DMS153 (cell line): Measurements from ENCODE around the gene RNU7-1.
A peak's percentile ranks its signal among the peaks of the same experiment; 100 is the strongest.

Experiments
- DNase-seq: peaks from one replicate; lab custom pipeline; 2025; lab: John Stamatoyannopoulos, UW

Gene RNU7-1

DNA sequence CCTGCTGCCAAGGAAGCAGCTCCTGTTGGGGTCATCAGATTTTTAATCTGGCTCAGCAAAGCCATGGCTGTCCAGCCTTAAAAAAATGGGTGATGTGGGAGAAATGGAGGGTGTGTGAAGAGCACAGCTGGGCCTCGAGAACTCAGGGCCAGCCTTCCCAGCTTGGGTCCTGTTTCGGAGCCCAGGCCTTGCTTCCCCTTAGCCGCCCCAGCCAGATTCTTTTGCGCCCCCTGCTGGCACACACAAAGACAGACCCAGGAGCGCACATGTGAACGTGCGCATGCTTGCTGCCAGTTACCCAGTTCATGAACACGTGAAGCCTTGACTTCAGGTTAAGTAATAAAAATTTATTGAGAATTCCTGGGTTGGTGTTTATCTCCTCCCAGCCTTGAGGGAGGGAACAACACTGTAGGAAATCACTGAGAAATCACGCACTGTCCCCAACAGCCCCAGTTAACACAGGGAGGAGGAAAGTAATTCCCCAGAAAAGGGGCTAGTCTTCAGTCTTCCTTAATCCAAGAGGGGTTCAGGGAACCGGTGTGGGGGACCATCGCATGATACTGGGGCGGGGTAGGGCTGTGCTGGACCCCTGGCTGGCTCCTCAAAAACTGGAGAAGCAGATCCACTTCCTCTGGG is 21.5 kb downstream of the RNU7-1 start:
- DNase-seq: peak; percentile 71

DNA sequence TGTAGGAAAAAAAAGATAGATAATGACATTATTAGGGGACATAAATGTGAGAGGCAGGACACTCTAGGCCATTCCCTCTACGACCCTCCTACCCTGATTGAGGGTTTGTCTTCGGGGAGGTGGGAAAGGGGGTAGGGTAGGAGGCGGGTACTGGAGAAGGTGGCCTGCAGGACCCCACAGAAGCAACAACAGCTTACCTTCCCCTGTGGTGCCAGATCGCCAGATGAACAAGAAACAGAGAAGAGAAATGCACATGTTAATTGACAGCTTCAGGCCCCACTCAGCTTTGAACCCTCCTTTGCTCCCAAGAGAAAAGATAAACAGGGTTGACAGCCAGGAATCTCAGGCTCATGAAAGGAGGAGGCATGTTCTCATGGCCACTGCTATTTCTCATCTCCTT is 22.1 kb downstream of the RNU7-1 start:
- DNase-seq: no peak

DNA sequence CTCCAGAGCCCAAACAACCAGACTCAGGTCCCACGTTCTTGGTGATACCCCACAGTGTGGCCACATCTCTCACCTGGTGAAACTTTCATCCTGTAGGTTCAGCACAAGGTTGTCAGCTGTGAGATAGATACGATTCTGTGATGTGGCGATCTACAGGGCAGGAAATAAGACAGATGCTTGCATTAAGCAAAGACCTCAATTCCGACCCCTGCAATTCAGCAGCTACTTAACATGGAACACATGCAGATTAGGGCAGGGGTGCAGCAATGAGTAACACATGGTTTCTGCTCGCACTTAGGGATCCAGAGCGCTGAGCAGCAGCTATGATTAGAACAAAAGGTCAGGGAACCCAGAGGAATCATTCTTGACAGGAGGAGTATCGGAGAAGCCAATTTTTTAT is 22.7 kb downstream of the RNU7-1 start:
- no peak for DNase-seq

DNA sequence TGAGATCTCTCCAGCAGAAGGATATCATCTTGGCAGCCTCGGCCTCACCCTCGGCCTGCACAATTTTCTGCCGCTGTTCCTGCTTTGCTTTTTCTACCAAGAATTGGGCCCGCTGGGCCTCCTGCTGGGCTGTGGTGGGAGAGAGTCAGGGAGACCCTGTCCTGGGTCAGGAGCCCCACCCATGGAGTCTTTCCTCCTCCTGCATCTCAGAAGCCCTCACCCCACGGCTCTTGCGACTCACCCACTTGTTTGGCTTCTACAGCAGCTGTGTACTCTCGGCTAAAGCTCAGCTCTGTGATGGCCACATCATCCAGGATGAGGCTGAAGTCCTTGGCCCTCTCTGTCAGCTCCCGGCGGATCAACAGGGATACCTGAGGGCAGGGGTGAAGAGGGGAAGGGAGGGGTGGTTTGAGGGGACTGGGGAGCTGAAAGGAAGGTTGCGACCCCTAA is 24.1 kb downstream of the RNU7-1 start:
- no peak for DNase-seq

DNA sequence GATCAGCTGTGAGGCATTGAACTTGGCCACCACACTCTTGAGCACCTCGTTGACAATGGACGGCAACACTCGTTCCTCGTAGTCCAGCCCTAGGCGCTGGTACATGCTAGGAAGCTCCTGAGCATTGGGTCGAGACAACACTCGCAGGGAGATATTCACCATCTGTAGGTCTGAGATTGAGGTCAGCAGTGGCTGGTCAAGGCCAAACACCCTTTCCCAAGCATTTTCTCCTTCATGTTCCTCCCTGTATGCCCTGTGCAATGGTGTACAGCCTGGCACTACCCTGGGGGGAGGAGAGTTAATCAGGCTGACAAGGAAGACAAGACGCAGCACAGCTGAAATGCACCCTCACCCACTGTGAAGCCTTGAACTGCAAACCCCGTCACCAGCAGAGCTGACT is 24.8 kb downstream of the RNU7-1 start:
- DNase-seq: no peak

DNA sequence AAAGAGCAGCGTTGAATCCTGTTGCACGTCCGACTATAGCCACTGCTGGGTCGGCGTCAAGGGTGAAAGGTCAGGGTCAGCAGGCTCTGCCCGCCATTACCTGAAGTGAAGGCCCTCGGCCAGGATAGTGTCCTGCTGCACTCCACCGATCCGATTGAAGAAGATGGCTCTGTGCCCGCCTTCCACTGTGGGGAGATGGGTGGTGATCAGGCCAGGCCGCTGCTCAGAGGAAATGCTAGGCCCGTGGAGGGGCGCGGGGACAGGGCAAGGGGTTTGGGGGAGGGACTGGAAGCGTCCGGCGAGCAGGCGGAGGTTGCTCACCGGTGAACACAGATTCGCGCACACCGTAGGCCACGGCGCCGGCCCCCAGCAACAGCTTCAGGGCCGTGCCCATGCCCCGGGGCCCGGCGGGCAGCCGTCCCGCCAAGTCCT is 26.5 kb downstream of the RNU7-1 start:
- DNase-seq: no peak

DNA sequence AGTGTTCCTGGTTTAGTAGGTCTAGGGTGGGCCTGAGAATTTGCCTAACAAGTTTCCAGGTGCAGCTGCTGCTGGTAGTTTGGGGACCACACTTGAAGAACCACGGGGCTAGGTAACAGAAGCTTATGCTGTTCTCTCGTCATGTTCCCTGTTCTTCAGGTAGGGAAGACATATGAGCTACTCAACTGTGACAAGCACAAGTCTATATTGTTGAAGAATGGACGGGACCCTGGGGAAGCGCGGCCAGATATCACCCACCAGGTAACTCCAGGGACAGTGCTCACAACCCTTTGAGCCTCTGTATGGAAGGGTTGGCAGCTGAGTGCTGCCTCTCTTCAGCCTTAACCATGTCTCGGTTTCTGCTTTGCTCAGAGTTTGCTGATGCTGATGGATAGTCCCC is 30.6 kb downstream of the RNU7-1 start:
- DNase-seq: no peak

DNA sequence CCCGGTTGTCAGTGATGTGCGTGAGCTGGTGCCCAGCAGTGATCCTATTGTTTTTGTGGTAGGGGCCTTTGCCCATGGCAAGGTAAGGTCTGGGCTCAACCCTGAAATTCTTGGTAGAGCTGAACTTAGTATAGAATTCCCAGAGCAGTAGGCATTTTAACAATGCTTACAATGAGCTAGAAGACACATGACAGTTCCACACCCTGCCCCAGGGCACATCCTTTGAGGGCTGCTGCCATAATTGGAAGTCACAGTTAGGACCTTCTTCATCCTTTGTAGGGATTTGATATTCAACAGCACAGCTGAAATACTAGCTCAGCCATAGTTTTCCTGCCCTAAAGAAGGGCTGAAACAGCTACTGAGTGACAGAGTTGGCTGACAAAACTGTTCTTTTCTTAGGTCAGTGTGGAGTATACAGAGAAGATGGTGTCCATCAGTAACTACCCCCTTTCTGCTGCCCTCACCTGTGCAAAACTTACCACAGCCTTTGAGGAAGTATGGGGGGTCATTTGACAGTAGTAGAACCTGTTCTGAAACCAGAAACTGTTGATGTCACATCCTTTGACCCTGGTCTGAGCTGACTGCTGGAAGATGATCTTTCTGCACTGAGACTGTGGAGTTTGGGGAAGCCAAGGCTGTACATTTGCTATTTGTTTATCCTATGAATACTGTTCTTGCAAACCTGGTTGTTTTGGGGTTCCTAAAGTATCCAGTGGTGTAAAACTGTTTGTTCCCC is 31.8 kb downstream of the RNU7-1 start:
- no peak for DNase-seq

DNA sequence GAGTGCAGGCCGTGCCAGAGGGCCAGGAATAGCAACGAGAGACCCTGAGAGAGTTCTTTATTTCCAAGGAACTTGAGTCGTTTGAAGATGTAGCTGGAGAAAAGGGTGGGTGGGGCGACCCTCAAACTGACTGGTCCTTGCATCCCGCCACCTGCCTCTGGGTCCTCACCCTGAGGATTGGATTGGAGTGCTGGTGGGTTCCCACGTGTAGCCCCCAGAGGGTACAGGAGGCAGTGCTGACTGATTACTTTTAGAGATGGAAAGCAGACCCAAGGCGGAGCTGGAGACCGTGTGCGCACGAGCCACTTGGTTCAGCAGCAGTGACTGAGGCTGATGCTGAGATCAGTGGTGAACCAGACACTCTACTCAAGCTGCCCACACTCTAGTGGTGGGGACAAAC is 34.0 kb downstream of the RNU7-1 start:
- no peak for DNase-seq

DNA sequence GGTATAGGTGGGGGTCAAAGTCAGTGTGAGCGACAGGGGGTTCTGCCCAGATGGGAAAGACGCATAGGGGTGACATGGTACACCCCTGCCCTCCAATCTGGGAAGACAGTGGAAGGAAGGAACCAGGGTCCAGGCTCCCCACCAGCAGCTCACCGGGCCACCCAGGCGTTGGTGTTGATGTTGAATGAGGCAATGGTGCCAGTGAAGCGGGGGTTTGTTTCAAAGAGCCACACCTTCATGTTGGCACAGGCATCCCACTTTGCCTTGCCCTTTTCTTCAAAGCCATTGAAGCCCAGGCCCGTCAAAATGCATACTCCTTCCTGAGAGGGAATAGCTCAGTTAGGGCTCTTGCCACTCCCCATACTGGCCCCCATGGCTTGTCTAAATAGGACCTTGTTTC is 34.6 kb downstream of the RNU7-1 start:
- no peak for DNase-seq

DNA sequence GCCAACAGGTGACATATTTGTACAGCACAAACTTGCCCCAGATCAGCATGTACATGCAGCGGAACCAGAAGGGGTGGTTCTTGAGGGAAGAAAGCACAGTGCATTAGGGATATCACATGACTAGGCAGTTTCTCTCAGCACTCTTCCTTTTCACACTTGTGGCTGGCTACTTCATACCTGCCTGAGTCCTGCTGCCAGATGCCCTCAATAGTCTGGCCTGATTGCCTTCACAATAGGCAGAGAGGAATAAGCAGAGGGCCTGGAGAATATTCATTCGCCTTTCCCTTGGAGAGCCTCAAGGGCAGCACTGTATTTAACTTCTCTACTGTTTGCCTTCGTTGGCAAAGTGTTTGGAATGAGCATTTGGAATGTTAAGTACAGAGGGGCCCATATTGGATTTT is 35.0 kb downstream of the RNU7-1 start:
- DNase-seq: no peak

DNA sequence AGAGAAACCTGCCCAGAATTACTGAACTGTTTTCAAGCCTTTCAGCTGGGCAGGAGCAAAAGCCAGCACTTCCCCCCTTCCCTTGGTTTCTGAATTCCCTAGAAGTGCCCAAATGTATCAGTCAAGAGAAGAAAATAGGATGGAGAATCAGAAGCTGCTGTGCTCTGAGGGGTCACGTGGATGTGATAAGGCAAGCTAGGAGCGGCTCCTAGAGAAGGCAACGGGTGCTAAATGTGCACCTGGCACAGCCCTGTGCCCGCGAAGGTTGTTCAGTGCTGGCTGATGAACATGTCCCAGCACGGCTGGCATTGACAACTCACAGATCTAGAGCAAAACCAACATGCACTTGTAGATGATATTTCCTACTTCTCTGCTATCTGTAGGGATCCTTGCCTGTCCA is 35.4 kb downstream of the RNU7-1 start:
- DNase-seq: no peak

DNA sequence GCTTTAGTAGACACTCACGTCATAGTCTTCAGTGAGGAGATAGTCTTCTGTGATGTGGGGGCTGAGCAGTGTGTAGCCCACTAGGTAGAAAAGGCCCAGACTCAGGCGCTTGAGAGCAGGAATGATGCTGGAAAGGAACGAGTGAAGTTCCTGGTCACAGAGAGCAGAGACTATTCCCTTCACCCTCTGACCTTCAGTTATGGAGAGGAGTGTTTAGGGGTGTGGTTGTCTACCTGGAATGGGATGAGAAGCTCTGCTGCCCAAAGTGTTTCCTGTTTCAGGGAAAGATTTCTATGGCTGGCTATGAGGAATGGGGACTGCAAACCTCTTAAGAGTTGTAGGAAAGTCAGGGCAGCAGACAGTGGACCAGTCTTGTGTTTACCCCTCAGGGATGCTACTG is 35.8 kb downstream of the RNU7-1 start:
- no peak for DNase-seq

DNA sequence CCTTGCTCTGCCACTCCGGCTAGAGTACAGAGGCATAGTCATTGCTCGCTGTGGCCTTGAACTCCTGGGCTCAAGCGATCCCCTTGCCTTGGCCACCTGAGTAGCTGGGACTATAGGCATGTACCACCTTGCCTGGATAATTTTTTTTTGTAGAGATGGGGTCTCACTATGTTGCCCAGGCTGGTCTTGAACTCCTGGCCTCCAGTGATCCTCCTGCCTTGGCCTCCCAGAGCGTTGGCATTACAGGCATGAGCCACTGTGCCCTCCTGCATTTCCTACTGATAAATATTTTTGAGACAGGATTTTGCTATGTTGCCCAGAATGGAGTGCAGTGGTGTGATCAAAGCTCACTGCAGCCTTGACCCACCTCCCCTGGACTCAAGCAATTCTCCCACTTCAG is 36.5 kb downstream of the RNU7-1 start:
- DNase-seq: no peak

DNA sequence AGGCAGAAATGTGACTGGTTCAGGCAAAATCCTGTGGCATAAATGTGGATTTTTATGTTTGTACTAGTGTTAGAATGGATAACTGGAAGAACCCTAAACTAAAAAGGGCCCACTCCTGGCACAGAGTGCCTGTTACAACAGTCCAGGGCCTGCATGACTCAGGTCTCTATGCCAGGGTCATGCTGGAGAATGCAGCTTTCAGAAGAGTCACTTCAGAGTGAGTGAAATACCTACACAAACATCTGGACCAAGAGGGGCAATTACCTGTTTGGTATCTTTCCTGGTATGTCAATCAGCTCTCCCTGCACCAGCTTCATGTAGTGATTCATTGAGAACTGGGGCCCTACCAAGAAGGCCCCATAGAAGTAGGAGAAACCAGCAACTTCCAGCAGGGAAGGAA is 37.1 kb downstream of the RNU7-1 start:
- no peak for DNase-seq

DNA sequence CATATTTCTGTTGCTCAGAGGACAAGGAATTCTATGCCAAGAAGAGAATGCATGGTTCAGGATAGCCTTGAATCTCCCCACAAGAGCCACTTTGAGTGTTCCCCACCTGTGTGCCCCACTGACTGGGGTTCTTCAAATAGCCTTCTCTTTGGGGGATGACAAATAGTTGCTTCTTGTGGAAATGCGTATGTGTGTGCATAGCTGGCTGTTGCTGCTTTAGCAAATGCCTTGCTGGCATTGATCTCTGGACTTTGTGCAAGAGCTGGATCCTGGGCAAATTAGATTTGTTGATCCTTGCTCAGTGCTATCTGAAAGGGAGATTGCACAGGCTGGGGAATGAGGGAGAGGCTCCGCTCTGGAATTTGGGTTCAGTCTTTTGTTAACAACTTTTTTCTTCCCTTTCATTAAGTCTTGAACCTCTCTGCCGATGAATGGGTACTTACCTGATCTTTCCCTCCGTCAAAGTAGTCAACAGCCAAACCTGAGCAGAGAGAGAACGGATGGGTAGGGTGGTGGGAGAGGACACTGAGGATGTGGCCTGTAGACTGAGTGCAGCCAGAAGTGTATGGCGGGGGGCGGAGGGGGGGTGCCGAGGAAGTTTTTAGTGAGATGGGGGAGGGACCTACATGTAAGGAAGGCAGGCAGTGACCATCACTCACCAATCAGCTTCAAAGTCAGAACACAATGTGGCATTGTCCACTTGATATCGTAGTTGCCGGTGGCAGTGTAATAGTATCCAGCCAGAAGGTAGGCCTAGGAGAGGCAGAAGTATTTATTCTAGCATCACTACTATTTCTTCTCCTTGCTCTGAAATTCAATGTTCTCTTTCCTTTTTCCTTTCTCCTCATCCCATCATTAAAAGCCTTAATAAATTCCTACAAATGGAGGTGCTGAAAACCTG is 37.8 kb downstream of the RNU7-1 start:
- DNase-seq: no peak

DNA sequence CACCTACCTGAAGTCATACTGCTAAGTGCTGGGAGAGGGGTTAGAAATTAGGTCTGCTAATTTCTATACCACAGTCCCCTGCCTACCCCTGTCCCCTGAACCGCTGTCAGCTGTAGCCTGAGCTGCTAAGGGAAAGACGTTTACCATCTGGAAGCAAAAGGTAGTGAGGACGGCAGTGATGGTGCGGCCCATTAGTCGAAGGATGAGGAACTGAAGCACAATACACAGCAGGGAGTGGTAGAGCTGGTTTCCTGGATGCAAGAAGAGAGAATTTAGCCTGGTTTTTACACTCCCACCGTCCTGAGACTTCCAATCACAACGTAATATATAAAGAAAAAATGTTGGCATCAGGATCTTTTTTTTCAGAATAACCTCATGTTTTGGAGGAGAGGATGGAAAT is 38.9 kb downstream of the RNU7-1 start:
- DNase-seq: no peak

DNA sequence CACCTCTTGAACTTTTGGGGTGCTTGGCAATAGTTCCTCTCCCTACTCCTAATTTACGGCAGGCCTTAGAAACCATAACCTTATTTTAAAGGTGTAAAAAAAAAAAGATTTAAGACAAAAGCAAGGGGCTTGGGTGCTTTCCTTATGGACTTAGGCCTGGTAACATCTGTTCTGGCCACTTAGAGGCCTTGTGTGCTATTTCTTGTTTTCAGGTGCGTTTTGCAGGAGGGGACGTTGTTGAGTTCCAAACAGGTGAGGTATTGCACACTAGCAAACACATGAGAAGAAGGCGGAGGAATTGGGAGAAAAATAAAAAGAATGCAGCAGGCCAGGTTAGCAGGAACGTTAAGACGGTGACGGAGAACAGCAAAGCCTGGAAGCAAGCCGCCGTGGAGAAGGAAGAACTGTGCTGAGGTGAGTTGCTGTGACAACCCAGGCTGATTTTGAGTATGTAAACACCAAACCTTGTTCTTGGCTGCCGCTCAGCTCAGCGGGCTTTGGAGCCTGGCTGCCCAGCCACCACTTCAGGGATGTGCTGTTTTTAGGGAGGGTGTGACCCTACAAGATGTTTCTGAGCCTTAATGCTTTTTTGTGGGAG is 44.4 kb downstream of the RNU7-1 start:
- no peak for DNase-seq
